BLaER1 (cell line): Measurements from ENCODE around the gene LINGO1.

Experiments used
- H3K27ac ChIP-seq: shearing (Covaris generic); formaldehyde crosslinking; 2 replicates; pipeline ENCODE4 v1.8.1; 2022
- H3K27me3 ChIP-seq: shearing (Covaris generic); formaldehyde crosslinking; 2 replicates; pipeline ENCODE4 v1.8.1; 2022
- H3K36me3 ChIP-seq: shearing (Covaris generic); formaldehyde crosslinking; 2 replicates; pipeline ENCODE4 v1.8.1; 2022
- H3K4me1 ChIP-seq: shearing (Covaris generic); formaldehyde crosslinking; 2 replicates; pipeline ENCODE4 v1.8.1; 2022
- H3K4me2 ChIP-seq: shearing (Covaris generic); formaldehyde crosslinking; 2 replicates; pipeline ENCODE4 v1.8.1; 2022
- H3K4me3 ChIP-seq: shearing (Covaris generic); formaldehyde crosslinking; 2 replicates; pipeline ENCODE4 v1.8.1; 2022
- H3K9ac ChIP-seq: shearing (Covaris generic); formaldehyde crosslinking; 2 replicates; pipeline ENCODE4 v1.8.1; 2022
- H3K9me3 ChIP-seq: shearing (Covaris generic); formaldehyde crosslinking; 2 replicates; pipeline ENCODE4 v1.8.1; 2022
- H4K20me1 ChIP-seq: shearing (Covaris generic); formaldehyde crosslinking; 2 replicates; pipeline ENCODE4 v1.8.1; 2022
- Cebpa-rat ChIP-seq: shearing (Covaris generic); IDR thresholded peaks from 2 replicates; pipeline ENCODE4 v1.8.1; 2022

Gene LINGO1

DNA sequence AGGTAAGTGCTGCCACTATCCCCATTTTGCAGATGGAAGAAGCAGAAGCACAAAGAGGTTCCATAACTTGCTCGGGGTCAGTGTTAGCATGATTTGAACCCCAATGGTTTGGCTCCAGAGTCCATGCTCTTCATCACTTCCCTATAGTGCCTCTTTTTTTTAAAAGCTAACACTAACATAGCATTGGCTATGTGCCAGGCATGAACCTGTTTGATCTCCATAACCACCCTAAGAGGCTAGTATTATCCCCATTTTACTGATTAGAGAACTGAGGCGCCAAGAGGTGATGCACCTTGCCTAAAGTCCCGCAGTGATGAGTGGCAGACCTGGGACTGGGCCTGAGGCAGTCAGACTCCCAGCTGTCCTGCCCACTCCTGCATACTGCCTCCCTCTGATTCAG is 7.3 kb downstream of the LINGO1 start:
- H3K4me1 ChIP-seq, result peaks cover 43% of the 10 kb centered on the region
- TF ChIP-seq Cebpa-rat, result no peak
- no peak overlapping the region for H3K27ac ChIP-seq
- H3K36me3 ChIP-seq, result no peaks in the 10 kb centered on the region
- no peaks in the 10 kb centered on the region for H3K9me3 ChIP-seq
- peaks cover 43% of the 10 kb centered on the region for H3K27me3 ChIP-seq
- peak overlapping the region; percentile 65 for H3K4me2 ChIP-seq
- H3K9ac ChIP-seq, result no peak overlapping the region
- H4K20me1 ChIP-seq, result peaks cover 9% of the 10 kb centered on the region; the same call in 1 of the 2 replicates
- H3K4me3 ChIP-seq, result no peak overlapping the region

GRCh38 chr15:77624868-77625267 is 7.8 kb downstream of the LINGO1 start:
- peak overlapping the region; percentile 65 for H3K4me2 ChIP-seq
- H4K20me1 ChIP-seq, result peaks cover 4% of the 10 kb centered on the region; the same call in 1 of the 2 replicates
- peaks cover 43% of the 10 kb centered on the region for H3K4me1 ChIP-seq
- no peaks in the 10 kb centered on the region for H3K9me3 ChIP-seq
- no peak overlapping the region for H3K9ac ChIP-seq
- H3K4me3 ChIP-seq, result no peak overlapping the region
- no peak overlapping the region for H3K27ac ChIP-seq
- peaks cover 38% of the 10 kb centered on the region for H3K27me3 ChIP-seq
- H3K36me3 ChIP-seq, result no peaks in the 10 kb centered on the region
- no peak for TF ChIP-seq Cebpa-rat

- H3K4me3 ChIP-seq, result no peak overlapping the region
- TF ChIP-seq Cebpa-rat, result no peak
- peak overlapping the region; percentile 53 for H3K27ac ChIP-seq
Observed at GRCh38 chr15:77623755-77624524, 8.8 kb downstream of the LINGO1 start.

GRCh38 chr15:77622934-77623754 is 9.6 kb downstream of the LINGO1 start:
- Histone ChIP-seq H4K20me1 (no peaks in the 10 kb centered on the region; the same call in 1 of the 2 replicates), H3K27ac (peak overlapping the region; percentile 53), H3K36me3 (no peaks in the 10 kb centered on the region), H3K9ac (peak overlapping the region; percentile 48; the same call in 1 of the 2 replicates), H3K27me3 (peaks cover 21% of the 10 kb centered on the region; the same call in 1 of the 2 replicates), H3K9me3 (no peaks in the 10 kb centered on the region), H3K4me1 (peaks cover 44% of the 10 kb centered on the region), H3K4me2 (peak overlapping the region; percentile 65), H3K4me3 (no peak overlapping the region)
- no peak for TF ChIP-seq Cebpa-rat

More at GRCh38 chr15:77623755-77624524, 8.8 kb downstream of the LINGO1 start:
- H3K4me1 ChIP-seq, result peaks cover 43% of the 10 kb centered on the region
- peak overlapping the region; percentile 48; the same call in 1 of the 2 replicates for H3K9ac ChIP-seq
- peaks cover 29% of the 10 kb centered on the region for H3K27me3 ChIP-seq
- H3K4me2 ChIP-seq, result peak overlapping the region; percentile 65
- no peaks in the 10 kb centered on the region for H3K36me3 ChIP-seq
- no peaks in the 10 kb centered on the region for H3K9me3 ChIP-seq
- no peaks in the 10 kb centered on the region; the same call in 1 of the 2 replicates for H4K20me1 ChIP-seq

DNA sequence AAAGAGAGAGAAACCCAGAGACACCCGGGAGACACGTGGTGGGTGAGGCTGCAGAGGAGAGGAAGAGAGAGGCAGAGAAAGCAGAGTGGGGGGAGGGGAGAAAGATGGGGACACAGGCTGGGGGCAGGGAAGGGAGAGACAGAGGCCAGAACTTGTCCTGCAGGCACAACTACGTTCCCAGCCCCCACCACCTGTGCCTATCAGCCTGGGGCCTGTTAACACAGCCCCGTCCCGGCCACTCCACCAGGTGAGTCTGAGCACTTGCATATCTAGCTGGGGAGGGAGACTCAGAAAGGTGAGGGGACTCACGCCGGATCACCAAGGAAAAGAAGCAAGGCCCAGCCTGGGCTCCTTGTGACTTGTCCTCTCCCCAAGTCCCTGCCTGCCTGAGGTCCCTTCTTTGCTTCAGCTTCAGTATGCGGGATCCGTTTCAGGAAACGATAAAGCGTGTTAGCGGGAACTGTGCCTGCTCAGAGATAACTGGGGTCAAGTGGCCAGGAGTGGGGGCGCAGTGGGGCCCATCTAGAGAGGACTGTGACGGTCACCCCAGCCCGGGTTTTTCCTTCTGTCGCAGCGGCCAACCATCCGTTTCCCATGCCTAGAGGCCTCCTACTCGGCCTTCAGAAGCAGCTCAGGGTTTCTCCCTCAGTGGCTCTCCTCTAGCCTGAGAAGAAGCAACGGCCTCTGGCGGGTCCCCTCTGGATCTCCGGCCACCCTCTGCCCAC is 10.3 kb downstream of the LINGO1 start:
- TF ChIP-seq Cebpa-rat, result no peak
- no peak overlapping the region for H3K9ac ChIP-seq
- H3K27me3 ChIP-seq, result peaks cover 14% of the 10 kb centered on the region; the same call in 1 of the 2 replicates
- H3K4me2 ChIP-seq, result peak overlapping the region; percentile 65
- no peaks in the 10 kb centered on the region; the same call in 1 of the 2 replicates for H4K20me1 ChIP-seq
- no peak overlapping the region for H3K4me3 ChIP-seq
- H3K27ac ChIP-seq, result peak overlapping the region; percentile 53; the same call in 1 of the 2 replicates
- H3K36me3 ChIP-seq, result no peaks in the 10 kb centered on the region
- H3K4me1 ChIP-seq, result peaks cover 52% of the 10 kb centered on the region
- no peaks in the 10 kb centered on the region for H3K9me3 ChIP-seq

DNA sequence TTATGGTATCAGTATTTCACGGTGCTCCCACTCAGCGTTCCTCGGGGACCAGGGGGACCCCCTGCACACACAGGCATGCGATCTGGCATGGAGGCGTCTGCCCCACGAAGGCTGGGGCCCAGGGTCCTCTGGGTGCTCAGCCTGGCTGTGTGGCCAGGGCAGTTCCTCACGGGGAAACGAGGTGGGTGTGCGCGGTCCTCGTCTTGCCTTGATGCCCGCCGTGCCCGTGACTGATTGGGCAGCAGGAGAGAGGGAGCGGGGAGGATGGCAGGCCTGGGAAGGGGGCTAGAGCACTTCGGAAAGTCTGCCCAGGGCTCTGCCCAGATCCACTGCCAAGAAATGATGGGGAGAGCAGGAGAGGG is 10.9 kb downstream of the LINGO1 start:
- Histone ChIP-seq H3K9me3 (no peaks in the 10 kb centered on the region), H3K4me3 (no peak overlapping the region), H4K20me1 (no peaks in the 10 kb centered on the region), H3K27me3 (peaks cover 14% of the 10 kb centered on the region; the same call in 1 of the 2 replicates), H3K36me3 (no peaks in the 10 kb centered on the region), H3K4me1 (peaks cover 55% of the 10 kb centered on the region), H3K27ac (no peak overlapping the region), H3K9ac (no peak overlapping the region), H3K4me2 (peak overlapping the region; percentile 65)
- TF ChIP-seq Cebpa-rat, result no peak

DNA sequence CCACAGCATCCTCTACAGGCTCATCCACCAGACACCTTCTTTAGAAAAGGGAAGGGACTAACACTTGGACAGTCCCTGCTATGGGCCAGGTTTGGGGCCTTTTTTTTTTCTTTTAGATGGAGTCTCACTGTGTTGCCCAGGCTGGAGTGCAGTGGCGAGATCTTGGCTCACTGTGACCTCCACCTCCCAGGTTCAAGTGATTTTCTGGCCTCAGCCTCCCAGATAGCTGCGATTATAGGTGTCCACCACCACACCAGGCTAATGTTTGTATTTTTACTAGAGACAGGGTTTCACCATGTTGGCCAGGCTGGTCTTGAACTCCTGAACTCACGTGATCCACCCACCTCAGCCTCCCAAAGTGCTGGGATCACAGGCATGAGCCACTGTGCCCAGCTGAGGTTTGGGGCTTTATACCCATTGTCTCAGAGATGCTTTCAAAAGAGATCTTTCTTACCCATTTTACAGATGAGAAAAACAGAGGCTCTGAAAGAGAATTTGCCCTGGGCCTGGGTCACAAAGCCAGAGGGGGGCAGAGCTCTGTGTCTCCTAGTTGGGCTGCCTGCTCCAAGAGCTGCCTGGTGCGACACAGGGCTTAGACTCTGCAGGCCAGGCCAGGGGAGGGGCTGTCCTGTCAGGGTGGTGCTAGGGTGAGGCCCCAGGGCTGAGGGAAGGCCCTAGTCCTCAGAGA is 11.6 kb downstream of the LINGO1 start:
- Histone ChIP-seq H3K4me1 (peaks cover 60% of the 10 kb centered on the region), H3K9me3 (no peaks in the 10 kb centered on the region), H3K4me3 (no peak overlapping the region), H4K20me1 (no peaks in the 10 kb centered on the region), H3K9ac (no peak overlapping the region), H3K27ac (no peak overlapping the region), H3K36me3 (no peaks in the 10 kb centered on the region), H3K27me3 (peaks cover 14% of the 10 kb centered on the region; the same call in 1 of the 2 replicates), H3K4me2 (peak overlapping the region; percentile 65; the same call in 1 of the 2 replicates)
- no peak for TF ChIP-seq Cebpa-rat

GRCh38 chr15:77620297-77620696 is 12.4 kb downstream of the LINGO1 start:
- no peak overlapping the region for H3K9ac ChIP-seq
- H3K4me2 ChIP-seq, result no peak overlapping the region
- no peak overlapping the region for H3K4me3 ChIP-seq
- H3K27ac ChIP-seq, result no peak overlapping the region
- H3K9me3 ChIP-seq, result no peaks in the 10 kb centered on the region
- no peaks in the 10 kb centered on the region for H3K36me3 ChIP-seq
- peaks cover 64% of the 10 kb centered on the region for H3K4me1 ChIP-seq
- TF ChIP-seq Cebpa-rat, result no peak
- H4K20me1 ChIP-seq, result no peaks in the 10 kb centered on the region
- peaks cover 14% of the 10 kb centered on the region; the same call in 1 of the 2 replicates for H3K27me3 ChIP-seq

DNA sequence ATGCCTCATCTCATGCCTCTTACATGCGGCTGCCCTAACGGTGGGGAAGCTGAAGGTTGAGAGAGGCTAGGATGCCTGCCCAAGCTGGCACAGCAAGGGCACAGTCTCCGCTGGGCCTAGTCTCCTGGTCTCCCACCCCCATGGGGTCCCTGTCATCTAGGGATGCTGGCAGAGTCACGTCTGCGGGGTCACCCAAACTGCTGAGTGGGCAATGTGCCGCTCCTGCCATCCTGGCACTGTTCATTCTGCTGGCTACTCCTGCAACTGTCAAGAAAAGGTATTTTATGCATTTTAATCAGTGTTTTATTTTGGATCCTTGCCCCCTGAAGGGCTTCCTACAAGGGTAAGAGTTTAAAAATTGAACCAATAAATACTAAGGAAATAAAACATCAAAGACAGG is 12.8 kb downstream of the LINGO1 start:
- no peak overlapping the region for H3K4me3 ChIP-seq
- peaks cover 60% of the 10 kb centered on the region for H3K4me1 ChIP-seq
- peaks cover 14% of the 10 kb centered on the region; the same call in 1 of the 2 replicates for H3K27me3 ChIP-seq
- no peak overlapping the region for H3K9ac ChIP-seq
- H4K20me1 ChIP-seq, result no peaks in the 10 kb centered on the region
- no peaks in the 10 kb centered on the region for H3K36me3 ChIP-seq
- no peak overlapping the region for H3K27ac ChIP-seq
- H3K9me3 ChIP-seq, result no peaks in the 10 kb centered on the region
- H3K4me2 ChIP-seq, result no peak overlapping the region
- TF ChIP-seq Cebpa-rat, result no peak
